ENCODE measurements around the gene ATP11A.

GRCh38 chr13:112844411-112844810, 154.6 kb downstream of the ATP11A start:
- TF ChIP-seq SP1 (IDR thresholded peaks at IDR 0.05; ENCODE audit: low read depth, low read length) (no peak), BCLAF1 (IDR thresholded peaks at IDR 0.05) (no peak), CTCF (IDR thresholded peaks at IDR 0.05 in 2 of 3, conservative IDR thresholded peaks at IDR 0.05 in 1 of 3; ENCODE audit: control insufficient read depth in 2 of 3, extremely low read depth in 1 of 3, insufficient read depth in 1 of 3, low read depth in 3 of 3, low read length in 3 of 3) (no peak), ZNF217 (IDR thresholded peaks at IDR 0.05) (no peak), POLR2AphosphoS5 (IDR thresholded peaks at IDR 0.05; ENCODE audit: low read length) (no peak)

Measured in GM12878 (cell line).